Gastroesophageal sphincter (tissue), 3 donors: ENCODE measurements around the gene PLBD2.

Experiments used
- CTCF ChIP-seq, 4 experiments: fragments of 200-600 bp in 2 of 4; fragments of 450-650 bp in 2 of 4; sonication (generic) in 1 of 4; IDR thresholded peaks; one replicate each; pipeline ENCODE4 v1.5.1; 2017 to 2019; ENCODE audit warnings: antibody characterized with exemption in 4 of 4, mild to moderate bottlenecking in 2 of 4, moderate library complexity in 2 of 4
- POLR2A ChIP-seq, 2 donors: fragments of 450-650 bp; IDR thresholded peaks; one replicate each; pipeline ENCODE4 v1.6.1; 2017; ENCODE audit warnings: antibody characterized with exemption in 2 of 2, mild to moderate bottlenecking in 2 of 2, moderate library complexity in 1 of 2

GRCh38 chr12:113373969-113374368 lies 15.6 kb downstream of the PLBD2 start:
- TF ChIP-seq CTCF (IDR thresholded peaks at IDR 0.05) (no peak), POLR2A (IDR thresholded peaks at IDR 0.05) (no peak)
